GM21619 (cell line): ENCODE data around the gene CNTNAP4.

Experiments
- ATAC-seq: cut with Tn5 transposase; IDR thresholded peaks from one replicate; pipeline ENCODE4 v1.9.1; 2021; ENCODE audit not compliant: unreplicated experiment

Gene CNTNAP4

GRCh38 chr16:76574651-76575050 is 297.4 kb downstream of the CNTNAP4 start:
- ATAC-seq, result no peak

GRCh38 chr16:76576526-76576925 is 299.3 kb downstream of the CNTNAP4 start:
- ATAC-seq, result no peak

- peak; percentile 87 for ATAC-seq
Measured at GRCh38 chr16:76577003-76577402, 299.8 kb downstream of the CNTNAP4 start.

GRCh38 chr16:76579277-76579922 is 302.2 kb downstream of the CNTNAP4 start:
- no peak for ATAC-seq

GRCh38 chr16:76583466-76583865 is 306.3 kb downstream of the CNTNAP4 start:
- no peak for ATAC-seq

- ATAC-seq, result no peak
Measured at GRCh38 chr16:76583945-76584344, 306.7 kb downstream of the CNTNAP4 start.

- no peak for ATAC-seq
Measured at GRCh38 chr16:76598498-76598897, 321.3 kb downstream of the CNTNAP4 start.

GRCh38 chr16:76607317-76607716 is 330.1 kb downstream of the CNTNAP4 start:
- ATAC-seq, result no peak
